Body of pancreas (tissue), 4 donors: ENCODE measurements around the gene YIF1A. TPM values are rescaled to one million over a fixed set of nuclear protein-coding genes. Genes with fewer than 3 reads are reported as not detected.

Experiments
- ATAC-seq: fragments of 150-250 bp; one replicate; pipeline ENCODE4 v1.9.1; 2016
- DNase-seq, 4 donors: peaks; one replicate each; pipeline ENCODE4 v3.0.0-alpha.2; 2019
- H3K27ac ChIP-seq, 4 donors: fragments of 200-600 bp; sonication (generic); 1 replicate in 3 of 4; 2 replicates in 1 of 4; pipeline versions ENCODE4 v1.5.1 to v1.6.1; 2016 to 2019; ENCODE audit warnings: mild to moderate bottlenecking in 1 of 4, mixed read lengths in 1 of 4, moderate library complexity in 1 of 4
- H3K27me3 ChIP-seq, 2 donors: fragments of 200-600 bp; sonication (generic); one replicate each; pipeline ENCODE4 v1.6.0; 2016; ENCODE audit warnings: mild to moderate bottlenecking in 1 of 2
- H3K36me3 ChIP-seq, 2 donors: fragments of 200-600 bp; sonication (generic); replicated peaks in 1 of 2; 2 replicates each; pipeline ENCODE4 v1.5.1; 2016; ENCODE audit warnings: low read depth in 2 of 2; ENCODE audit not compliant: insufficient read depth in 1 of 2
- H3K4me1 ChIP-seq: fragments of 200-600 bp; sonication (generic); one replicate; pipeline ENCODE4 v1.6.0; 2016
- H3K4me3 ChIP-seq, 2 donors: fragments of 200-600 bp; sonication (generic); 1 replicate in 1 of 2; 2 replicates in 1 of 2; pipeline ENCODE4 v1.5.1; 2016 to 2019
- H3K9me3 ChIP-seq, 3 donors: fragments of 200-600 bp; sonication (generic); 1 replicate in 2 of 3; 2 replicates in 1 of 3; pipeline ENCODE4 v1.5.1; 2016
- POLR2A ChIP-seq, 3 donors: fragments of 450-650 bp; IDR thresholded peaks; one replicate each; pipeline ENCODE4 v1.6.1; 2016; ENCODE audit warnings: antibody characterized with exemption in 3 of 3, mild to moderate bottlenecking in 2 of 3
- WGBS, 2 donors: methylation state at CpG; one replicate each; pipeline ENCODE4 v1.1.5; 2017; 5-methylcytosine and 5-hydroxymethylcytosine counted together
- intact Hi-C: fragments of 100-400 bp; cut with DNase I; formaldehyde crosslinking; loops from one replicate; pipeline ENCODE4 v1.15.1; 2023
- total RNA-seq, 2 donors: library from RNA; depleted of rRNA; stranded (reverse); fragments of >200 nt; gene quantifications; one replicate each; pipeline ENCODE4 v1.1.0, GENCODE V29; 2016
- TF ChIP-seq, protein P1 (sequence below), 7 experiments: fragments of 450-650 bp in 4 of 7; fragments of 200-600 bp in 3 of 7; sonication (generic) in 3 of 7; IDR thresholded peaks; one replicate each; pipeline ENCODE4 v1.5.1; 2016 to 2019; ENCODE audit warnings: antibody characterized with exemption in 7 of 7

YIF1A gene
- total RNA-seq, 2 donors from 2014 or later, result 63.6 to 91.6 TPM

DNA sequence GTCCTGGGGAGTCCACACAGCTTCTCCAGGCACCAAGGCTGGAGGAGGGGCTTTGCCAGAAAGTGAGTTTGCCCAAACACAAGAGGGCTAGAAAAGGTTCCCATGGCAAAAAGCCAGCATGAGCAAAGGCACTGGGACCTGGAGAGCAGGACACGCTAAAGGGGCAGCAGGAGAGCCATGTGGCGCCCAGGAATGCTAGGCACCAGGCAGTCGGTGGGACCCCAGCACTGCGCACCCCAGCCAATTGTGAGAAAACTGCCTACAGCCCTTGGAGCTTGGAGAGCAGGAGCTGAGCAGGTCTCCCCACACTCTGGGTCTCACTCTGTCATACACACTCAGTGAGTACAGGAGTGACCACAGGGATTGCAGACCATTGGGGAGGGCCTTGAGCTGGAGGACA lies 25.7 kb downstream of the YIF1A start:
- peaks cover 0 to 7% of the 10 kb centered on the region in 2 donors for H3K36me3 ChIP-seq
- ATAC-seq, result no peak
- H3K9me3 ChIP-seq, result no peaks in the 10 kb centered on the region
- H3K27ac ChIP-seq, result no peak overlapping the region
- no peak for DNase-seq
- H3K4me1 ChIP-seq, result peaks cover 20% of the 10 kb centered on the region
- 90 to 92% methylated on average over 3 to 4 of the region's 4 CpGs for WGBS, 2 donors
- TF ChIP-seq, protein P1, sequence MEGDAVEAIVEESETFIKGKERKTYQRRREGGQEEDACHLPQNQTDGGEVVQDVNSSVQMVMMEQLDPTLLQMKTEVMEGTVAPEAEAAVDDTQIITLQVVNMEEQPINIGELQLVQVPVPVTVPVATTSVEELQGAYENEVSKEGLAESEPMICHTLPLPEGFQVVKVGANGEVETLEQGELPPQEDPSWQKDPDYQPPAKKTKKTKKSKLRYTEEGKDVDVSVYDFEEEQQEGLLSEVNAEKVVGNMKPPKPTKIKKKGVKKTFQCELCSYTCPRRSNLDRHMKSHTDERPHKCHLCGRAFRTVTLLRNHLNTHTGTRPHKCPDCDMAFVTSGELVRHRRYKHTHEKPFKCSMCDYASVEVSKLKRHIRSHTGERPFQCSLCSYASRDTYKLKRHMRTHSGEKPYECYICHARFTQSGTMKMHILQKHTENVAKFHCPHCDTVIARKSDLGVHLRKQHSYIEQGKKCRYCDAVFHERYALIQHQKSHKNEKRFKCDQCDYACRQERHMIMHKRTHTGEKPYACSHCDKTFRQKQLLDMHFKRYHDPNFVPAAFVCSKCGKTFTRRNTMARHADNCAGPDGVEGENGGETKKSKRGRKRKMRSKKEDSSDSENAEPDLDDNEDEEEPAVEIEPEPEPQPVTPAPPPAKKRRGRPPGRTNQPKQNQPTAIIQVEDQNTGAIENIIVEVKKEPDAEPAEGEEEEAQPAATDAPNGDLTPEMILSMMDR (IDR thresholded peaks at IDR 0.05), result no peak
- no peak for TF ChIP-seq POLR2A (IDR thresholded peaks at IDR 0.05)
- H3K27me3 ChIP-seq, result no peaks in the 10 kb centered on the region
- intact Hi-C loops, result loop anchor here (5.0 kb wide), 1 partner anchor 41 kb away; no protein-coding TSS in a partner anchor
- no peak overlapping the region for H3K4me3 ChIP-seq

DNA sequence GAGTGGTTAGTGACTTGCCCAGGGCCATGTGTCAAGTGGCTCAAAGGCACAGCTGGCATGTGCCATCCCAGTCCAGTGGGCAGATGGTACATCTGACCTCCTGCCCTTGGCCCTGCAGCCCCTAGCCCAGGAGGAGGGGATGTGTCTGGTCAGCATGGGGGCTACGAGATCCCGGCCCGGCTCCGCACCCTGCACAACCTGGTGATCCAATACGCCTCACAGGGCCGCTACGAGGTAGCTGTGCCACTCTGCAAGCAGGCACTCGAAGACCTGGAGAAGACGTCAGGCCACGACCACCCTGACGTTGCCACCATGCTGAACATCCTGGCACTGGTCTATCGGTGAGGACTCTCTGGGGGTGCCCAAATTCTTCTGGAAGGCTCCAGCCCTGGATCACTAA lies 26.2 kb downstream of the YIF1A start:
- intact Hi-C loops, result loop anchor here (5.0 kb wide), 1 partner anchor 40 kb away; no protein-coding TSS in a partner anchor
- DNase-seq (no peak), ATAC-seq (no peak)
- no peak overlapping the region for H3K4me3 ChIP-seq
- peaks cover 15% of the 10 kb centered on the region for H3K4me1 ChIP-seq
- no peak overlapping the region for H3K27ac ChIP-seq
- no peaks in the 10 kb centered on the region for H3K27me3 ChIP-seq
- peaks cover 0 to 7% of the 10 kb centered on the region in 2 donors for H3K36me3 ChIP-seq
- H3K9me3 ChIP-seq, result no peaks in the 10 kb centered on the region
- no peak for TF ChIP-seq POLR2A (IDR thresholded peaks at IDR 0.05)
- TF ChIP-seq, protein P1 (IDR thresholded peaks at IDR 0.05), result no peak
- 83 to 87% methylated on average over 1 to 12 of the region's 12 CpGs for WGBS, 2 donors

DNA sequence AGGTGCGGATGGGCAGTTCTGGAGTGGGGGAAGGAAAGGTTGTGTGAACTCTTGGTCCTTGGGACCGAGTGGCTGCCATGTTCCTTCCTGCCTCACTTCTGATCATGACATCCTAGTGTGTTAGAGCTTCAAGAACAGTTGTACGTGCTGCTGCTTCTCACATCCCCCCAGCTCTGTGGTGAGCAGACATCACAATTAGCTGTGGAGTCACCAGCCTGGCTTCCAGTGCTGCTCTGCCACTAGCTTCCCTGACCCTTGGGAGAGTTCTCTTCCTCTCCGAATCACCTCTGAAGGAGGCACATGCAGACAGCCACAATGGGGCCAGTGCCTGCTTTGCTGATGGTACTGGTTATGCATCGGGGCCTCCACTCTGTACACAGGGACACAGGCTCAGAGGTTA lies 26.8 kb downstream of the YIF1A start:
- no peak for DNase-seq
- ATAC-seq, result no peak
- H3K9me3 ChIP-seq, result no peaks in the 10 kb centered on the region
- H3K4me3 ChIP-seq, result no peak overlapping the region
- H3K36me3 ChIP-seq, result peaks cover 0 to 7% of the 10 kb centered on the region in 2 donors
- TF ChIP-seq POLR2A (IDR thresholded peaks at IDR 0.05), result no peak
- TF ChIP-seq, protein P1 (IDR thresholded peaks at IDR 0.05), result no peak
- no peaks in the 10 kb centered on the region for H3K27me3 ChIP-seq
- no peak overlapping the region for H3K27ac ChIP-seq
- intact Hi-C loops, result loop anchor here (5.0 kb wide), 1 partner anchor 40 kb away; no protein-coding TSS in a partner anchor
- H3K4me1 ChIP-seq, result peaks cover 14% of the 10 kb centered on the region
- 89 to 100% methylated on average over 3 to 5 of the region's 5 CpGs for WGBS, 2 donors

DNA sequence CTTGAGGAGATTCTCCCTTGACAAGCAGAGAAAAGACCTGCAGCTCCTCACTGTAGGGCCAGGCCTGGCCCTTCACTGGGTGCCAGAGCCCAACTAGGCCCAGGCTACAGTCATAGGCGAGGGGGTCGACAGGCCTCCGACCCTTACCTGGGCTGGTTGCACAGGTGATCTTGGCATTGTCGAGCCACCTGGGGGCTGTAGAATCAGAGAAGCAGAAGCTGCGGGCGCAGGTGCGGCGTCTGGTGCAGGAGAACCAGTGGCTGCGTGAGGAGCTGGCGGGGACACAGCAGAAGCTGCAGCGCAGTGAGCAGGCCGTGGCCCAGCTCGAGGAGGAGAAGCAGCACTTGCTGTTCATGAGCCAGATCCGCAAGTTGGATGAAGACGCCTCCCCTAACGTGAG lies 27.4 kb downstream of the YIF1A start:
- no peak for ATAC-seq
- Histone ChIP-seq H3K36me3 (peaks cover 0 to 7% of the 10 kb centered on the region in 2 donors), H3K4me1 (peaks cover 14% of the 10 kb centered on the region), H3K27me3 (no peaks in the 10 kb centered on the region), H3K27ac (no peak overlapping the region), H3K9me3 (no peaks in the 10 kb centered on the region), H3K4me3 (no peak overlapping the region)
- intact Hi-C loops, result loop anchor here (5.0 kb wide), 1 partner anchor 39 kb away; no protein-coding TSS in a partner anchor
- no peak for DNase-seq
- 94% methylated on average over 13 to 16 of the region's 16 CpGs for WGBS, 2 donors
- TF ChIP-seq POLR2A (IDR thresholded peaks at IDR 0.05), result no peak
- TF ChIP-seq, protein P1 (IDR thresholded peaks at IDR 0.05), result no peak

DNA sequence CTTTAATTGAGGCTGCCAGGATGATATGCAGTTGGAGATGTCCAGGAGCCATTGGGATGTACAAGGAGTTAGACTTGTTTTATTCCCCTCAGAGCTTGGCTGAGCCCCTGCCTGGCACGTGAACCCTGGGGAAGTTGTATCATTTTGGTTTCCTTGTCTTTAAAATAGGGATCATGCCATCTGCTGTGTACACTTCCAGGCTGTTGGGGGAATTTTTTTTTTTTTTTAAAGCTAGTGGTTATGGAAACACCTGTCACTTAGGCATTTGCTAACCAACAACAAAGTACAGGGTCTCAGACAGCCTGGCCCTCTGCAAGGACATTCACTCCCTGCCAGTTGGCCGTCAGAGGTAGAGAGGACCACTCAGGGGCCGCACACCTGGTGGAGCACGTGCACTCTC lies 29.0 kb downstream of the YIF1A start:
- TF ChIP-seq, protein P1 (IDR thresholded peaks at IDR 0.05), result no peak
- no peak for TF ChIP-seq POLR2A (IDR thresholded peaks at IDR 0.05)
- no peaks in the 10 kb centered on the region for H3K9me3 ChIP-seq
- WGBS, 2 donors, result 88 to 95% methylated on average over 4 of the region's 4 CpGs
- H3K36me3 ChIP-seq, result peaks cover 0 to 7% of the 10 kb centered on the region in 2 donors
- H3K4me1 ChIP-seq, result peaks cover 14% of the 10 kb centered on the region
- H3K27ac ChIP-seq, result no peak overlapping the region
- H3K4me3 ChIP-seq, result no peak overlapping the region
- no peaks in the 10 kb centered on the region for H3K27me3 ChIP-seq
- no peak for DNase-seq
- intact Hi-C loops, result loop anchor here (5.0 kb wide), 1 partner anchor 38 kb away; no protein-coding TSS in a partner anchor
- ATAC-seq, result no peak
